A549 (cell line): ENCODE results near the gene FSTL4. TPM values are rescaled to one million over a fixed set of nuclear protein-coding genes. Genes with fewer than 3 reads are reported as not detected.
A peak's percentile ranks its signal among the peaks of the same experiment; 100 is the strongest.

Experiments used
- ATAC-seq, 2 experiments: fragments of 200-7000 bp in 1 of 2; fragments of >200 bp in 1 of 2; cut with Nextera tagmentation in 1 of 2; cut with Tn5 transposase in 1 of 2; 3 replicates each; pipeline versions ENCODE4 v1.8.0 to v1.9.1; 2018 to 2020; ENCODE audit warnings: mild to moderate bottlenecking in 1 of 2, moderate library complexity in 1 of 2
- CTCF ChIA-PET: fragments of 300-600 bp; sonication (Branson Sonifier 250); formaldehyde crosslinking; extraction: SDS; loops from one replicate; lab custom pipeline; 2021; ENCODE audit warnings: antibody characterized with exemption, inconsistent platforms; lab: Yijun Ruan, JAX
- POLR2A ChIA-PET: fragments of 350-600 bp; formaldehyde crosslinking; extraction: SDS; loops from one replicate; lab custom pipeline; 2021; ENCODE audit warnings: antibody characterized with exemption, inconsistent platforms; lab: Yijun Ruan, JAX
- DNase-seq, 2 experiments: peaks; one replicate each; pipeline versions ENCODE4 v3.0.0 to v3.0.0-alpha.2; 2011 to 2016; ENCODE audit warnings: low read depth in 1 of 2, low spot score in 1 of 2
- FAIRE-seq: peaks from 2 replicates; lab custom pipeline; 2011; peaks lifted over from hg19 to GRCh38; lab: Jason Lieb, UNC
- H3K27ac ChIP-seq, 2 experiments: fragments of >200 bp; sonication (Bioruptor Twin); formaldehyde crosslinking; 3 replicates each; pipeline ENCODE4 v1.5.1; 2016 to 2017
- H3K4me1 ChIP-seq: fragments of >200 bp; sonication (Bioruptor Twin); formaldehyde crosslinking; 3 replicates; pipeline ENCODE4 v1.6.1; 2016
- H3K4me2 ChIP-seq: fragments of >200 bp; sonication (Bioruptor Twin); formaldehyde crosslinking; 3 replicates; pipeline ENCODE4 v1.6.1; 2016
- H3K4me3 ChIP-seq: fragments of >200 bp; sonication (Bioruptor Twin); formaldehyde crosslinking; 3 replicates; pipeline ENCODE4 v1.5.1; 2016
- H3K9me3 ChIP-seq: fragments of >200 bp; sonication (Bioruptor Twin); formaldehyde crosslinking; 3 replicates; pipeline ENCODE4 v1.6.1; 2016
- ATOH8 ChIP-seq: fragments of 250-450 bp; sonication (Bioruptor Pico); IDR thresholded peaks from 2 replicates; pipeline ENCODE4 v1.5.0; 2020; ENCODE audit warnings: low read depth, mild to moderate bottlenecking, moderate library complexity
- BCL3 ChIP-seq: fragments of >200 bp; sonication (Bioruptor Twin); formaldehyde crosslinking; IDR thresholded peaks from 3 replicates; pipeline ENCODE4 v1.6.1; 2016
- BHLHE40 ChIP-seq: IDR thresholded peaks from 2 replicates; pipeline ENCODE4 v1.6.1; 2012; ENCODE audit warnings: low read depth, low read length, inconsistent platforms
- CBX8 ChIP-seq: fragments of 200-600 bp; sonication (generic); IDR thresholded peaks from 2 replicates; pipeline ENCODE4 v1.6.1; 2016
- CEBPB ChIP-seq, 2 experiments: fragments of >200 bp in 1 of 2; sonication (Bioruptor Twin) in 1 of 2; formaldehyde crosslinking in 1 of 2; IDR thresholded peaks; 2 replicates each; pipeline ENCODE4 v1.6.1; 2012 to 2016
- CHD2 ChIP-seq: fragments of 150-350 bp; IDR thresholded peaks from 2 replicates; pipeline ENCODE4 v1.6.1; 2014; ENCODE audit warnings: low read length; ENCODE audit not compliant: partially characterized antibody
- CHD4 ChIP-seq: fragments of 200-600 bp; sonication (generic); IDR thresholded peaks from 2 replicates; pipeline ENCODE4 v1.6.1; 2016; ENCODE audit warnings: antibody characterized with exemption, mild to moderate bottlenecking, borderline replicate concordance
- CTCF ChIP-seq: fragments of >200 bp; sonication (Bioruptor Twin); formaldehyde crosslinking; IDR thresholded peaks from 3 replicates; pipeline ENCODE4 v1.5.1; 2016
- EP300 ChIP-seq, 2 experiments: fragments of >200 bp; sonication (Bioruptor Twin); formaldehyde crosslinking; IDR thresholded peaks; 2 replicates in 1 of 2; 3 replicates in 1 of 2; pipeline ENCODE4 v1.6.1; 2016 to 2017
- FOSB ChIP-seq: fragments of 250-450 bp; sonication (Bioruptor Pico); IDR thresholded peaks from 2 replicates; pipeline ENCODE4 v1.5.0; 2020; ENCODE audit warnings: mild to moderate bottlenecking, moderate library complexity
- GATA3 ChIP-seq: IDR thresholded peaks from 2 replicates; pipeline ENCODE4 v1.6.1; 2012; ENCODE audit warnings: borderline replicate concordance
- HDAC2 ChIP-seq: fragments of 200-600 bp; sonication (generic); IDR thresholded peaks from 2 replicates; pipeline ENCODE4 v1.6.1; 2016
- MAFK ChIP-seq: fragments of 450-650 bp; IDR thresholded peaks from 2 replicates; pipeline ENCODE4 v1.6.1; 2014; ENCODE audit not compliant: partially characterized antibody
- MAX ChIP-seq: IDR thresholded peaks from 2 replicates; pipeline ENCODE4 v1.6.1; 2012
- MAZ ChIP-seq: fragments of 150-350 bp; IDR thresholded peaks from 2 replicates; pipeline ENCODE4 v1.6.1; 2014; ENCODE audit warnings: antibody characterized with exemption, low read depth, low read length, borderline replicate concordance
- MYC ChIP-seq: IDR thresholded peaks from 2 replicates; pipeline ENCODE4 v1.6.1; 2012; ENCODE audit warnings: mild to moderate bottlenecking, inconsistent platforms, low read length, improper control_type of control experiment, borderline replicate concordance
- PHF8 ChIP-seq: fragments of 200-600 bp; sonication (generic); IDR thresholded peaks from 2 replicates; pipeline ENCODE4 v1.6.1; 2016; ENCODE audit warnings: low read depth, mild to moderate bottlenecking, antibody characterized with exemption, moderate library complexity, borderline replicate concordance
- POLR2AphosphoS2 ChIP-seq: conservative IDR thresholded peaks from 2 replicates; pipeline ENCODE4 v1.6.1; 2012; ENCODE audit warnings: low read length, improper control_type of control experiment, inconsistent platforms
- RAD21 ChIP-seq, 2 experiments: fragments of >200 bp in 1 of 2; sonication (Bioruptor Twin) in 1 of 2; formaldehyde crosslinking in 1 of 2; IDR thresholded peaks in 1 of 2; conservative IDR thresholded peaks in 1 of 2; 2 replicates in 1 of 2; 3 replicates in 1 of 2; pipeline ENCODE4 v1.6.1; 2012 to 2018; ENCODE audit warnings: inconsistent platforms in 1 of 2
- RARB ChIP-seq: fragments of 250-450 bp; sonication (Bioruptor Pico); IDR thresholded peaks from 2 replicates; pipeline ENCODE4 v1.8.0; 2021; ENCODE audit warnings: mild to moderate bottlenecking, moderate library complexity
- SMC3 ChIP-seq: fragments of >200 bp; sonication (Bioruptor Twin); formaldehyde crosslinking; IDR thresholded peaks from 3 replicates; pipeline ENCODE4 v1.6.1; 2018; ENCODE audit warnings: inconsistent platforms
- SREBF2 ChIP-seq: fragments of 450-650 bp; IDR thresholded peaks from 2 replicates; pipeline ENCODE4 v1.6.1; 2014; ENCODE audit warnings: mild to moderate bottlenecking, moderate library complexity
- USF2 ChIP-seq: fragments of 450-650 bp; IDR thresholded peaks from 2 replicates; pipeline ENCODE4 v1.6.1; 2014; ENCODE audit warnings: antibody characterized with exemption
- ZC3H11A ChIP-seq: fragments of 450-650 bp; IDR thresholded peaks from 2 replicates; pipeline ENCODE4 v1.6.1; 2014; ENCODE audit warnings: antibody characterized with exemption, mild to moderate bottlenecking
- ZFP36 ChIP-seq: fragments of 450-650 bp; IDR thresholded peaks from 2 replicates; pipeline ENCODE4 v1.6.1; 2014; ENCODE audit warnings: borderline replicate concordance; ENCODE audit not compliant: partially characterized antibody
- WGBS: methylation state at CpG from one replicate; pipeline ENCODE4 v1.1.6; 2017; ENCODE audit errors: missing lambda C conversion rate; 5-methylcytosine and 5-hydroxymethylcytosine counted together
- polyA plus RNA-seq, 4 experiments: library from polyadenylated mRNA; depleted of rRNA in 3 of 4; stranded (reverse); fragments of >200 nt; fragmentation: RNase III in 1 of 4; extraction: RNeasy Plus Mini Kit Qiagen cat#74134 plus additional on column Dnase treatment in 1 of 4; gene quantifications; 2 replicates in 3 of 4; 3 replicates in 1 of 4; pipeline ENCODE4 v1.2.3, GENCODE V29; 2011 to 2017

Gene FSTL4
- polyA plus RNA-seq, 2 of the 4 experiments (the other 2 are of a cell fraction) = 1.6 to 1.8 TPM

GRCh38 chr5:133289686-133290367 is 322.5 kb downstream of the FSTL4 start:
- ATAC-seq (no peak), DNase-seq (no peak)
- H3K9me3 ChIP-seq = no peaks in the 10 kb centered on the region
- WGBS = 61% methylated on average over 9 of the region's 9 CpGs
- POLR2A ChIA-PET = no interaction called here
- TF ChIP-seq CHD2 (no peak), HDAC2 (no peak), FOSB (CRISPR knock-in tag) (no peak), BHLHE40 (no peak), GATA3 (no peak), MAFK (no peak), MAZ (no peak), RAD21 (conservative IDR thresholded peaks at IDR 0.05 in 1 of 2, IDR thresholded peaks at IDR 0.05 in 1 of 2) (no peak), CHD4 (no peak), SREBF2 (no peak), PHF8 (no peak), MAX (no peak), ATOH8 (CRISPR knock-in tag) (no peak), EP300 (IDR thresholded peaks at IDR 0.05) (no peak), CBX8 (no peak), ZC3H11A (no peak), BCL3 (no peak), CTCF (no peak), MYC (no peak), RARB (no peak)
- TF ChIP-seq, all 56 proteins: peak for 0
- no peak for FAIRE-seq
- CTCF ChIA-PET = interaction anchor here (1.4 to 8.2 kb wide), 6 partner anchors 9 to 690 kb away, joined by 3 to 94 read pairs (median 13); no protein-coding TSS in a partner anchor
- no peak overlapping the region for H3K4me3 ChIP-seq
- peaks cover 47% of the 10 kb centered on the region for H3K4me1 ChIP-seq
- H3K4me2 ChIP-seq = peak overlapping the region; percentile 43
- H3K27ac ChIP-seq = peak overlapping the region in 1 of 2 experiments; percentile 74; a peak in 3 of 6 replicates

GRCh38 chr5:133287500-133287899 is 324.8 kb downstream of the FSTL4 start:
- 67% methylated on average over 3 of the region's 3 CpGs for WGBS
- DNase-seq (peak; percentile 39 to 53), FAIRE-seq (no peak), ATAC-seq (peak; percentile 63 to 82; a peak in 5 of 6 replicates)
- no peaks in the 10 kb centered on the region for H3K9me3 ChIP-seq
- H3K4me1 ChIP-seq = peaks cover 43% of the 10 kb centered on the region
- no peak overlapping the region for H3K27ac ChIP-seq
- TF ChIP-seq RAD21 (conservative IDR thresholded peaks at IDR 0.05 in 1 of 2, IDR thresholded peaks at IDR 0.05 in 1 of 2) = peak; percentile 71 to 75
- no peak for TF ChIP-seq RARB
- TF ChIP-seq CHD2 = no peak
- no peak for TF ChIP-seq PHF8
- peak; percentile 73 for TF ChIP-seq SMC3
- TF ChIP-seq USF2 = no peak
- TF ChIP-seq ZFP36 = peak; percentile 34
- no peak for TF ChIP-seq CEBPB (IDR thresholded peaks at IDR 0.05)
- TF ChIP-seq CTCF = peak; percentile 58
- no peak for TF ChIP-seq POLR2AphosphoS2
- ChIA-PET POLR2A (no interaction called here), CTCF (interaction anchor here (0.6 to 8.2 kb wide), 25 partner anchors 10 to 463 kb away, joined by 3 to 94 read pairs (median 3); no protein-coding TSS in a partner anchor)
- H3K4me3 ChIP-seq = no peak overlapping the region
- no peak overlapping the region for H3K4me2 ChIP-seq
